Measurements from ENCODE around the gene FYB1.

FYB1 gene

DNA sequence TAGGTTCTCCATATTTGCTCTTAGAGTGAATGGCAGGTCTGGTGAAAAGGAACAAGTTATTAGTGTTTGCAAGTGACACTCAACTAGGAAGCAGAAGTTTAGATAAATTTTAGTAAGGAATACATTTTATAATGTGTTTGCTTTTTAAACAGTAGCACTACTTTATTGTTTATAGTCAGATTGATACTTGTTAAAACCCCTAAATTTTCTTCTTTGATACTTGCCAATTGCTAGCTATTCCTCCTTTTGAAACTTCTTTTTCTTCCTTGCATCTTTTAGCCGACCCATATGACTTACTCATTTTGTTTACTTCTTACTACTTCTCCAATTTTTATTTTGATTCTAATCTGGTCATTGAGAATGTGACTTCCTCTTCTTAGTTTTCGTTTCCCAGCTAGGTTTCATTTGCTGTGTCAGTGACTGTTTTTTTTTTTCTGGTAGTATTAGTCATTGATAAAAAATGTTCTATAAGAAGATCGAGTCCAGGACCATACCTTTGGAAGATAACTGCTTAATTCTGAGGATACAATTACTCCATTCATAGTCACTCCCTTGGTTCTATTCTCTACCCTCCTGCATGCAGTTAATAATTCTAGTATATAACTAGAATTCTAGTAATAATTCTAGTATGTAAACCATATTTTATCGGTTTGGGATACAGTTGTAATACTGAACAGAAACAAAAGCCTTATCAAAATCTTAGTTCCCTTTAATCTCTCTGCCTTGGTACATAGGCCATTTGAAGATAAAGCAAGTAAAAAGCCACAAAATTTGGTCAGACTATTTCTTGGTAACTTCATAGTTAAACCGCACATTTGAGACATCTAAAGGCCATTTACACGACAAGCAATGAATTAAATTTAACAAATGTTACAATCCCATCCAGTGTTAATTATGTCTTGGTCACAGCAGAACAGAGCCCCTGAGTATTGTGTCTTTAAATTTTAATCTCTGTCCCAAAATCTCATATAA lies 142.3 kb downstream of the FYB1 start:
- DNase-seq = no peak

DNA sequence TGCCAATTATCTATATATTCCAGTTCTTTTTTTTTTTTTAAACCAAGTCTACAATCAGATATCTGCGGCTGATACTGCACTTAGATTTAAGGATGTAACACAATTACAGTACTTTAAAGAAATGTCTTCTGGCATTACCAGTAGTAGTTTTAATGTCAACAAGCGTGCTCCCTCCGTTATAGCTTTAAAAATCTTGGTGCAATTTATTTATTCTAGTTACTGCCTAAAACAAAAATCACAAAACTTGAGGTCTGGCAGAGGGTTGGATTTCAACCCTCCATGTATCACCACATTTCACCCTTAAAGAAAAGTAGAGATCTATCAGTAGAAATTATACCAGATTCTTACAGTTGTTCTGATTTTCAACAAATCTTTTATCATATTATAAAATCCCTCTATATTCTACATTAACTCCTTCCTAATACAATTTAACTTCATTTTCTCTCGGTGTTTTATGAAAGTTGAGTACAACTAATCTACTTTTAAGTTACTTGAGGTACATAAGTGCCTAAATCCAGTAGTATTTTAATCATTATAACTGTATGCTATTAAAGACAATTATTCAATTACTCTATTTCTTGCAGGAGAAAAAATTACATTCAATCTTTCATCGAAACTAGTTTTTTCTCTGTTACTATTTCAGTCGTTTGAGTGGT lies 143.1 kb downstream of the FYB1 start:
- no peak for DNase-seq

GRCh38 chr5:39074017-39074814 lies 145.1 kb downstream of the FYB1 start, which contains the start of gene RICTOR:
Gene RICTOR, minus strand, starts transcription at chr5:39074399. Its CDS starts 22 bp downstream, at chr5:39074377.
- peak; percentile 89 to 90 for DNase-seq

DNA sequence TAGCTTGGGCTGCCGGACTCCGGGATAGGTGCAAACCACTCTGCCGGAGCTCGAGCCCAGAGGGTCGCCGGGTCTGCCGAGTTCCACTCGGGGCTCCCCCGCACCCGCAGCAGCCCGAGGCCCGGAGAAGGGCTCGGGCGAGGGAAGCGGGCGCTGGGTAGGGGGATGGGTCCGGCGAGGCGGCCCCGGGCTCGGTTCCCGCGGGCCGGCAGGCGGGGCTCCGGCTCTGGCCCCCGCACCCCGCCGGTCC lies 145.7 kb downstream of the FYB1 start:
- DNase-seq = no peak

GRCh38 chr5:39072925-39073766 lies 146.2 kb downstream of the FYB1 start:
- peak; percentile 59 to 70 for DNase-seq

- DNase-seq = no peak
Observed at GRCh38 chr5:39068099-39068498, 151.3 kb downstream of the FYB1 start.

GRCh38 chr5:39064450-39064849 lies 154.9 kb downstream of the FYB1 start:
- no peak for DNase-seq

DNA sequence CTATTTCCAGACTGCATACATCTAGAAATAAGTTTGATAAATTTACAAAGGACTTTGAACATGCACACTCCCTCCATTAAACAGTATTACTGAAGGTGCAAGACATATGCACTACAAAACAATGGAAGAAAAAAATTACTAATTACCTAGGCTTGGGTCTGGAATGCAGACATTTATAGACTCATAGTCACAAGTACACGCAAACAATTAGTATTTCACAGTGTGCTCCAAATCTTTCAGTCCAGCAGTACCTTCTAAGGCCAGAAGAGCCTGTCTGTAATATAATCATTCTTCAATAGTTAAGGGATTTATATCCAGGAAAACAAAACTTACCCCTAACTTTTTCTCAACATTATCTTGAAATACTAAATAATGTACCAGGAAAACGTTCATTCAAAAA lies 156.3 kb downstream of the FYB1 start:
- DNase-seq = no peak

DNA sequence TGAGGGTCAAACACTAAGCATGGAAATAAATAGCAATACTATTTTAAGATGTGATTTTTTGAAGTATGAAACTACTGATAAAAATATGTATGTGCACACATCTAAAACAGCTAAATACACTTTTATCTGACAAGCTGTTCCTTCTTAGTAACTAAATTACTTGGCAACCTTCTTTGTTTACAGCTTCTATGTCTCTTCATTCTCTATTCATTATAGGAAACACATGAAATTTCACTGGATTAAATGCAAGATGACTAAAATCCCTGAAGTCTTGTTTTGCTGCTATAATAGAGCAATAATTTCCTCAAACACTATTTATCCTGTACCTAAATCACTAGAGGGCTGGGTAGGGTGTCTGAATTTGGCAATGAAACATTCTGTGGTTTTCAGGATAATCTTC lies 156.8 kb downstream of the FYB1 start:
- no peak for DNase-seq

DNA sequence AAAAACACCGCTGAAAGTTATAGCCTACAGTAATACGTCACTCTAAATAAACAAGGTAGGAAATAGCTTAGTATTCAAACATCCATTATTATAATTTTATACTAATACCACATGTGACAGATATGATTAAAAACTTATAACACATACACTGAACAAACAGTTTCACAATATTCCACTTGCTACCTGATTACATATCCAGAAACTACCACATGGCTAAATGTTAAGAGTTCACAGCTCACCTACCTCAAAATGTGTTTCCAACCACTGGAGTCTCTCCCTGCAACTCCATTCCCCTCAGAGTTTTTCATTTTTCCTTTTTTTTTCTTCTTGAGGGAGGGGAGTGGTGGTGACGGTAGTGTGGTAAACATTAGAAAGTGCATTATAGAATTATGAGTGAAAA lies 157.3 kb downstream of the FYB1 start:
- no peak for DNase-seq

DNA sequence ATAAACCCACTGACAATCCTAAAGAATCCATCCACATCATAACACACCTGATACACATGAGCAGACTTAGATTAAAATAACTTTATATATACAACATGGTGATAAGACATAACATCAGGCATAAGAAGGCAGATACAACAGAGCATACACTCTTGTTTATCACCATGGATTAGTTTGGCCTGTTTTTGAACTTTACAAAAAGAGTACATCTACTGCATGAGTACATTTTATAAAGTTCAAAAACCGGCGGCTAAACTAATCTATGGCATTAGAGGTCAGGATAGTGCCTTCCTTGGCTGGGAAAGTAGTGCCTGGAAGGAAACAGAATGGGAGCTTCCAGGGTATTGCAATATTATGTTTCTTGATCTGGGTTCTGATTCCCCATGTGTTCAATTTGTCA lies 160.3 kb downstream of the FYB1 start:
- DNase-seq = no peak

GRCh38 chr5:39058178-39058921 lies 161.0 kb downstream of the FYB1 start:
- DNase-seq = no peak

GRCh38 chr5:39057734-39058133 lies 161.6 kb downstream of the FYB1 start:
- DNase-seq = no peak

- DNase-seq = no peak
Observed at GRCh38 chr5:39055768-39056398, 163.5 kb downstream of the FYB1 start.

Data from CD4-positive, alpha-beta T cell treated with Interleukin-1 beta for 1 hour (primary cell).